Measurements from ENCODE around the gene PFN3.

The PFN3 gene

GRCh38 chr5:177356746-177357145 lies 43.7 kb downstream of the PFN3 start:
- FAIRE-seq = no peak
- TF ChIP-seq POLR2A (IDR thresholded peaks at IDR 0.05; ENCODE audit: low read depth, low read length) = no peak
- no peak for DNase-seq (ENCODE audit: insufficient read length, low spot score)

GRCh38 chr5:177355868-177356168 lies 44.6 kb downstream of the PFN3 start:
- no peak for TF ChIP-seq POLR2A (IDR thresholded peaks at IDR 0.05; ENCODE audit: low read depth, low read length)
- DNase-seq (ENCODE audit: insufficient read length, low spot score) (no peak), FAIRE-seq (no peak)

DNA sequence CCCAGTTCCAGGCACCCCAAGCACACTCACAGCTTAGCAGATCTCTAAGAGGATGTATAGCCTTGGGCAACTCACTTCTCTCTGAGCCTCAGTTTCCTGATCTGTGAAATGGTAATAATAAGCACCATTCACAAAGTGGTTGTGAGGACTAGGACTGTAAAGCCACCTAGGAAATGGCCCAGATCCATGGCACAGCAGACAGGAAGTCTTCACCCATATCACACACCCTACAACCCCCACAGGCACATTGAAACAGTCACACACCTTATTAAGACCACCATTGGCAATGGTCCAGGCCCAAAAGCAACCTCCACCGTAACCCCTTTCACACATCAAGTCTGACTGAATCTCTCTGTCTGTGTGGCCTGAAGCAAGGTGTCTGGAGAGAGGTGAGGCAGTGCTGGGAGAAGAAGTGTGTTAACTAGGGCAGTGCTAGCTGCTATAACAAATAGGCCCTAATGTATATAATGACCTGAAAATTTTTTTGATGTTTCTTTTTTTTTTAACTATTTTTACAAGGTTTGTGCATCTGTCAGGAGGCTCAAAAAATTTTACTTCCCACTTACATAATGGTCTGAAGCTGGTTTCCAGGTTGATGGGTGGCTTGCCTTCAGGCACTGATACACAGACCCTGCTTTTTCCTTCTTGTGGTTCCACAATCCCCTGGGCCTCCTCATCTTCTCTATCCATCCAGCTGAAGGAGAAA lies 45.1 kb downstream of the PFN3 start:
- FAIRE-seq (no peak), DNase-seq (ENCODE audit: insufficient read length, low spot score) (no peak)
- TF ChIP-seq POLR2A (IDR thresholded peaks at IDR 0.05; ENCODE audit: low read depth, low read length) = no peak

DNA sequence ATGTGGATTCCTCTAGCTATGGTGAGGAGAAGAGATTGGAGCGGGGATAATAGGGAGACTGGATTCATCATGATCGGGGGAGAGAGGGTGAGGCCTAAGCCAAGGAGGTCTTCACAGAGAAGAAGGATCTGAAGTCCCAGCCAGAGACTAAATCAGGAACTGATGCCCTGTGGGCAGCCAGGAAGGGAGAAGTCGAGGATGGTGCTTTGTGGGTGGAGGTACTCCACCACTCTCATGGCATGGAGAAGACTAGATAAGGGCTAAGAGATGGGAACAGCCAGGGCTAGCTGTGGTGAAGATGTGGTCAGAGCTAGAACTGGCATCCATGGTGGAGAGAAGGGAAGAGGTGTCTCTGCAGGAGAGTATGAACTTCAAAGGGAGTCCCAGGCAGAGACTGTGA lies 45.8 kb downstream of the PFN3 start:
- no peak for FAIRE-seq

GRCh38 chr5:177354256-177354655 lies 46.2 kb downstream of the PFN3 start:
- no peak for FAIRE-seq

More for the DNA sequence above, 45.8 kb downstream of the PFN3 start:
- TF ChIP-seq POLR2A (IDR thresholded peaks at IDR 0.05; ENCODE audit: low read depth, low read length) = no peak
- no peak for DNase-seq (ENCODE audit: insufficient read length, low spot score)

GRCh38 chr5:177353093-177353492 lies 47.4 kb downstream of the PFN3 start:
- DNase-seq (ENCODE audit: insufficient read length, low spot score) (no peak), FAIRE-seq (no peak)
- TF ChIP-seq POLR2A (IDR thresholded peaks at IDR 0.05; ENCODE audit: low read depth, low read length) = no peak

More at GRCh38 chr5:177354256-177354655, 46.2 kb downstream of the PFN3 start:
- DNase-seq (ENCODE audit: insufficient read length, low spot score) = no peak
- TF ChIP-seq POLR2A (IDR thresholded peaks at IDR 0.05; ENCODE audit: low read depth, low read length) = no peak

- peak; percentile 95 for DNase-seq (ENCODE audit: insufficient read length, low spot score)
- FAIRE-seq = no peak
- TF ChIP-seq POLR2A (IDR thresholded peaks at IDR 0.05; ENCODE audit: low read depth, low read length) = peak; percentile 52; the same call in 1 of the 2 replicates
Observed at GRCh38 chr5:177351392-177352329, 48.8 kb downstream of the PFN3 start, which contains the start of gene LMAN2. TSS of gene LMAN2 (minus strand) at chr5:177351668. CDS start at chr5:177351647, 21 bp downstream.

- no peak for TF ChIP-seq POLR2A (IDR thresholded peaks at IDR 0.05; ENCODE audit: low read depth, low read length)
- DNase-seq (ENCODE audit: insufficient read length, low spot score) (no peak), FAIRE-seq (no peak)
Observed at GRCh38 chr5:177350776-177351391, 49.6 kb downstream of the PFN3 start.
